H54 (cell line): Measurements from ENCODE around the gene ALK.

ENCODE experiments used
- DNase-seq: peaks from one replicate; pipeline ENCODE4 v3.0.0; 2011; ENCODE audit warnings: low spot score, mixed read lengths; ENCODE audit not compliant: insufficient read length
- FAIRE-seq: peaks from 3 replicates; lab custom pipeline; 2011; peaks lifted over from hg19 to GRCh38; lab: Jason Lieb, UNC
- POLR2A ChIP-seq: IDR thresholded peaks from 2 replicates; pipeline ENCODE4 v1.6.1; 2011; ENCODE audit warnings: low read depth, mild to moderate bottlenecking, low read length

ALK gene

DNA sequence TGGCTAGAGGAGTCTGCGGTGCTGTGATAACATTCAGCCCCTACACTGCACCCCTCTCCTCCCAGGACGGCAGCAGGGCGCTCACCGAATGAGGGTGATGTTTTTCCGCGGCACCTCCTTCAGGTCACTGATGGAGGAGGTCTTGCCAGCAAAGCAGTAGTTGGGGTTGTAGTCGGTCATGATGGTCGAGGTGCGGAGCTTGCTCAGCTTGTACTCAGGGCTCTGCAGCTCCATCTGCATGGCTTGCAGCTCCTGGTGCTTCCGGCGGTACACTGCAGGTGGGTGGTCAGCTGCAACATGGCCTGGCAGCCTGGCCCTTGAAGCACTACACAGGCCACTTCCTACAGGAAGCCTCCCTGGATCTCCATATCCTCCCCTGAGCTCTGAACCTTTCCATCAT lies 698.1 kb downstream of the ALK start:
- no peak for DNase-seq
- no peak for TF ChIP-seq POLR2A
- FAIRE-seq, result no peak

- FAIRE-seq, result no peak
- DNase-seq, result no peak
- TF ChIP-seq POLR2A, result no peak
Observed at GRCh38 chr2:29222381-29223179, 698.8 kb downstream of the ALK start.

DNA sequence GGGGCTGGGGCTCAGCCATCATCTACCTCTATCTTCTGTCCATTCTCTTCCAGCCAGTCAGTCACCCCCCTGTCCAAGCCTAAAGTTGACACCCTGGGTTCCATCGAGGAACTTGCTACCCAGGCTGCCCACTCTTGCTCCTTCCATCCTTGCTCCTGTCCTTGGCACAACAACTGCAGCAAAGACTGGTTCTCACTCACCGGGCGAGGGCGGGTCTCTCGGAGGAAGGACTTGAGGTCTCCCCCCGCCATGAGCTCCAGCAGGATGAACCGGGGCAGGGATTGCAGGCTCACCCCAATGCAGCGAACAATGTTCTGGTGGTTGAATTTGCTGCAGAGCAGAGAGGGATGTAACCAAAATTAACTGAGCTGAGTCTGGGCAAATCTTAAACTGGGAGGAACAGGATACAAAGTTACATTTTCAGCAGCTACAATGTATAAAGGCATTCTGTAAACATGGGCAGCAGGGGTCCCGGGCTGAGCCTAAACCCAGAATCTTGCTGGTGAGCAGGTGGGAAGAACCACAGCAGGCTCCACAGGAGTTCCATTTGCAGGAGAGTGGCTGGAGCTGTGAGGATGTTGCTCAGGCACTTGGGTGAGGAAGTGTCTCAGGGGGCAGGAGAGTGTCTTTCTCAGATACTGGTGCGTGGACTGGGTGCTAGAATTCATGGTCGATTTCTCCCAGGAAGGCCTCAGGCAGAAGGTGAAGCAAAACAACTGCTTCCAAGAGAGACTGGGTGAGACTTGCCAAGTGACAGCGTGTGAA lies 700.7 kb downstream of the ALK start:
- TF ChIP-seq POLR2A, result no peak
- no peak for FAIRE-seq
- DNase-seq, result no peak

DNA sequence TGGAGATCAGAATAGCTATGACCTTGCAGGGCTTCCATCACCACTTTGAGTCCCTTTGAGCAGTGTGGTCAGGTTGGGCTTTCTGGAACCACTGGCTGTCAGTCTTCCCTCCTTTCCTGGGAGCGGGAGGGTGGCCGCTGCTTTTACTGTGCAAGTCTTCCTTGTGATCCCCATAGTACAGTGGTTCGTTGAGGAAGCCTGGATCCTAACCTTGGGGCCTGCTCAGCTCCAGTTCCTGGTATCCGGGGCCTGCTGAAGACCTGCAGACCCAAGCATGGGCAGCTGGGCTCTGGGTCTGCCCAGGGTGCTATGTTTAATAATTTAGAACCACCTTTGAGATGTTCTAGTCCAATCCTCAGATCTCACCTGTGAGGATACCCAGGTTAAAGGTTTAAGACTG lies 702.0 kb downstream of the ALK start:
- no peak for TF ChIP-seq POLR2A
- DNase-seq (no peak), FAIRE-seq (no peak)

GRCh38 chr2:29218550-29219125 lies 702.7 kb downstream of the ALK start:
- DNase-seq (no peak), FAIRE-seq (no peak)
- TF ChIP-seq POLR2A, result no peak

GRCh38 chr2:29218071-29218470 lies 703.3 kb downstream of the ALK start:
- no peak for FAIRE-seq
- no peak for DNase-seq
- no peak for TF ChIP-seq POLR2A

DNA sequence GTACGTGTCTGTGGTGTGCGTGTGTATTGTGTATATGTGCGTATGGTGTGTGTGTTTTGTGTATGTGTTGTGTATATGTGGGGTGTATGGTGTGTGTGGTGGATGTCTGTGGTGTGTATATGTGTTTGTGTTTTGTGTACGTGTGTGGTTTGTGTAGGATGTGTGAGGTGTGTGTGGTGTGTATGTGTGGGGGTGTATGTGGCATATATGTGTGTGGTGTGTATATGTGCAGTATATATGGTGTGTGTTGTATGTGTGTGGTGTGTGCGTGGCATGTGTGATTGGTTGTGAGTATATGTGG lies 704.8 kb downstream of the ALK start:
- FAIRE-seq (no peak), DNase-seq (no peak)
- no peak for TF ChIP-seq POLR2A

- TF ChIP-seq POLR2A, result no peak
- DNase-seq, result no peak
- no peak for FAIRE-seq
Observed at GRCh38 chr2:29215739-29216608, 705.4 kb downstream of the ALK start.

- DNase-seq, result no peak
- no peak for FAIRE-seq
- TF ChIP-seq POLR2A, result no peak
Observed at GRCh38 chr2:29215073-29215472, 706.3 kb downstream of the ALK start.

GRCh38 chr2:29213888-29214291 lies 707.5 kb downstream of the ALK start:
- DNase-seq (no peak), FAIRE-seq (no peak)
- TF ChIP-seq POLR2A, result no peak

DNA sequence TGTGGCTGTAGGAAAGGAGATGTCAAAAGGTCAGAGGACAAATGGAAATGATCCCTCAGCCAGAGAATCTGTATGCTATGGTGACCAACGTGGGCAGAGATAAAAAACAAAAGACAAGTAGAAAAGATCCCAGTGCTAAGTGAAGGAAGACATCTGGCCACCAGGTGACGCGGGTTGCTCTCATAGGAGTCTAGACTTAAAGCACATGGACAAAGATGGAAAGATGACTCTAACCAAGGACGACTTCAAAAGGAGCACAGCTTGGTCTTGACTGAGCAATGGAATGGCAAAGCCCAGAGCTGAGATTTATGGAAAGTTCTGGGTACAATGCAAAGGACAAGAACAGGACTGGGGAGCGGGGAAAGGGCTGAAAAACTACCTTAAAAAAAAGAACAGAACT lies 709.4 kb downstream of the ALK start:
- no peak for DNase-seq
- FAIRE-seq, result no peak
- TF ChIP-seq POLR2A, result no peak

- TF ChIP-seq POLR2A, result no peak
- no peak for FAIRE-seq
- no peak for DNase-seq
Observed at GRCh38 chr2:29209551-29209950, 711.8 kb downstream of the ALK start.

DNA sequence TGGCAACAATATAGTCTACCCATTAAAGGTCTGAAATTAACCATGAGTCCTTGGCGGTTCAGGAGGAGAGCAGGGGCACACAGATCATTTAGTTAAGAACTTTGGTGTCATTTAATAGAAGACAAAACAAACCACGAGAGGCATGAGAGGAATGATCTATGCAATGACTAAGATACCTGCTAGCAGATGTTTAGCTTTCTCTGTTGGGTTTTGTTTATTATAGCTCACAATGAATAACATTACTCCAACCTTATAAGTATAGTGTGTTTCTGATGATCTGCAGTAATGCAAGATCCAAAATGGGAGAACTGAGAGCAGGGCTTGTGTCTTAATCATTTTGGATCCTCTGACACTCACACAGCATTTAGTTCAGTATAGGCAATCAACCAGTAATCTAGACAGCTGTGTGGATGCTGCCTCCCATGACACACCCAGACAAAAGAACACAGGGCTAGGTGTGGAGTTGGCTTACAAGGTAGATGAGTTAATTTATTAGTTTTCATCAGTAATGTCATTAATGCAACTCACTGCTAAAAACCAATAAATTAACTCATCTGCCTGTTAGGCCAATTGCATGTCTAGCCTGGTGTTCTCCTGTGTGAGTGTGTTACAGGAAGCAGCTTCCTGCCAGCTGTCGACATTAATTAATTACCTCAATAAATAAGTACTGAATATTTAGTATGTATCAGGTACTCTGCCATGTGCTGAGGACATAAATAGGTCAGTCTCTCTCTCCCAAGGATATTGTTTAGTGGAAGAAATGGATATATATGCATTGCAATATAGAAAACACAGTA lies 713.8 kb downstream of the ALK start:
- DNase-seq, result no peak

More for the DNA sequence above, 713.8 kb downstream of the ALK start:
- FAIRE-seq, result no peak
- no peak for TF ChIP-seq POLR2A
